Stimulated activated CD8-positive, alpha-beta memory T cell treated with anti-CD3 and anti-CD28 coated beads, Interleukin-7, amount 100 ng/mL, for 4 hours (primary cell): ENCODE measurements around the gene RUNX2.
"Not testable (repeated sequence)": the region's sequence is repeated elsewhere in the genome, so short reads cannot be mapped to it uniquely, and the experiment has no call there.

Experiments used
- DNase-seq, 2 donors: peaks; one replicate each; pipeline ENCODE4 v3.0.0-alpha.2; 2020; ENCODE audit warnings: low read depth in 2 of 2

Gene RUNX2

DNA sequence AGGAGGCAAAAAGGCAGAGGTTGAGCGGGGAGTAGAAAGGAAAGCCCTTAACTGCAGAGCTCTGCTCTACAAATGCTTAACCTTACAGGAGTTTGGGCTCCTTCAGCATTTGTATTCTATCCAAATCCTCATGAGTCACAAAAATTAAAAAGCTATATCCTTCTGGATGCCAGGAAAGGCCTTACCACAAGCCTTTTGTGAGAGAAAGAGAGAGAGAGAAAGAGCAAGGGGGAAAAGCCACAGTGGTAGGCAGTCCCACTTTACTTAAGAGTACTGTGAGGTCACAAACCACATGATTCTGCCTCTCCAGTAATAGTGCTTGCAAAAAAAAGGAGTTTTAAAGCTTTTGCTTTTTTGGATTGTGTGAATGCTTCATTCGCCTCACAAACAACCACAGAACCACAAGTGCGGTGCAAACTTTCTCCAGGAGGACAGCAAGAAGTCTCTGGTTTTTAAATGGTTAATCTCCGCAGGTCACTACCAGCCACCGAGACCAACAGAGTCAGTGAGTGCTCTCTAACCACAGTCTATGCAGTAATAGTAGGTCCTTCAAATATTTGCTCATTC is at the start of gene RUNX2:
RUNX2 (plus strand) TSS at position 375 of the 567 bp plus-strand sequence. CDS start 397 bp downstream, outside the sequence.
- no peak for DNase-seq

DNA sequence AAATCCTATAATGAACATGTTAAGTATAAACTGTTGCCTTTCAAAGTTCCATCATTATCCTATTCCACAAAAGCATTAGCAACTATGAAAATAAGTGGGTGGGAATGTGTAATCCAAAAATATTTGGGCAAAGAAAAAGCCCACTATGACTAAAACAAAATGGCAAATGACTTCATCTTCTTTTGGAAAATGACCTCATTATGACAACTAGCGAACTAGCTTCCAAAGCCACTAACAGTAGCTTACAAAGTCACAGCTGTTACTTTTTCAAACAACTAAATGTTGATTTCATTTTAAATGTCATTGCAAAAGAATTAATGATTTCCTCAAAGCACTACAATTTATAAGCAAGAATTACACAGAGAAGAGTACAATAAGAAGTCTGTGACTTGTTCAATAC is 49.8 kb upstream of the RUNX2 start:
- DNase-seq, result no peak

DNA sequence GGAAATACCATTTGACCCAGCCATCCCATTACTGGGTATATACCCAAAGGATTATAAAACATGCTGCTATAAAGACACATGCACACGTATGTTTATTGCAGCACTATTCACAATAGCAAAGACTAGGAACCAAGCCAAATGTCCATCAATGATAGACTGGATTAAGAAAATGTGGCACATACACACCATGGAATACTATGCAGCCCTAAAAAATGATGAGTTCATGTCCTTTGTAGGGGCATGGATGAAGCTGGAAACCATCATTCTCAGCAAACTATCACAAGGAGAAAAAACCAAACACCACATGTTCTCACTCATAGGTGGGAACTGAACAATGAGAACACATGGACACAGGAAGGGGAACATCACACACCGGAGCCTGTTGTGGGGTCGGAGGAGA is 41.4 kb upstream of the RUNX2 start:
- DNase-seq, result not testable (repeated sequence)

DNA sequence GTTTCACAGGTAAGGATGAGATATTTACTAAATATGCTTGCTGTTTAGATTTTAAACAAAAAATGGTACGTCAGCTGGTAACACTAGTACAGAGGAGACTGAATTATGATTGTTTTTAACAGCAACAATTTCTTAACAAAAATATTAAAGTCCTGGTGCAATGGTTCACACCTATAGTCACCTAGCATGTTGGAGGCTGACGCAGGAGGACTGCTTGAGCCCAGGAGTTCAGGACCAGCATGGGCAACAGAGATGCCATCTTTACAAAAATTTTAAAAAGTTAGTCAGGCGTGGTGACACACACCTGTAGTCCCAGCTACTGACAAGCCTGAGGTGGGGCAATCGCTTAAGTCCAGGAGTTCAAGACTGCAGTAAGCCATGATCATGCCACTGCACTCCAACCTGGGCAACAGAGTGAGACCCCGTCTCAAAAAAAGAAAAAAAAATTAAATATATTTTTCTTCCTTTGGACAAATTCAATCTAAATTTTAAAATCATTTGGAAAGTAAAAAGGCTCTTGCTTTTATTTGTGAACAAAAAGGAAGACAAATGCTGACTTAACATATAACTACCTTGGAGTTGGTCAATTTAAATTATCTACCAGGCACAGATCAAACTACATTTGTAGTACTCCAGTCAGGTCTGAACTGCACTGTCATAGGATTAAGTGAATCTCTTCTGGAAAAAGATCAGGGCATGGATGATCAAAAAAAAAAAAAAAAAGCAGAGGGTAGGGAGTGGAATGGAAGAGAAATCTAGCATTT is 38.2 kb upstream of the RUNX2 start:
- no peak for DNase-seq

DNA sequence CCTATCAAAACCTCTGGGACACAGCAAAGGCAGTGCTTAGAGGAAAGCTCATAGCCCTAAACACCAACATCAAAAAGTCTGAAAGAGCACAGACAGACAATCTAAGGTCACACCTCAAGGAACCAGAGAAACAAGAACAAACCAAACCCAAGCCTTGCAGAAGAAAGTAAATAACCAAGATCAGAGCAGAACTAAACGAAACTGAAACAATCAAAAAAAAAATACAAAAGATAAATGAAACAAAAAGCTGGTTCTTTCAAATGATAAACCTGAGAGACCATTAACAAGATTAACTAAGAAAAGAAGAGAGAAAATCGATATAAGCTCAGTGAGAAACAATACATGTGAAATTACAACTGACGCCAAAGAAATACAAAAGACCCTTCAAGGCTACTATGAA is 34.8 kb upstream of the RUNX2 start:
- no peak for DNase-seq

DNA sequence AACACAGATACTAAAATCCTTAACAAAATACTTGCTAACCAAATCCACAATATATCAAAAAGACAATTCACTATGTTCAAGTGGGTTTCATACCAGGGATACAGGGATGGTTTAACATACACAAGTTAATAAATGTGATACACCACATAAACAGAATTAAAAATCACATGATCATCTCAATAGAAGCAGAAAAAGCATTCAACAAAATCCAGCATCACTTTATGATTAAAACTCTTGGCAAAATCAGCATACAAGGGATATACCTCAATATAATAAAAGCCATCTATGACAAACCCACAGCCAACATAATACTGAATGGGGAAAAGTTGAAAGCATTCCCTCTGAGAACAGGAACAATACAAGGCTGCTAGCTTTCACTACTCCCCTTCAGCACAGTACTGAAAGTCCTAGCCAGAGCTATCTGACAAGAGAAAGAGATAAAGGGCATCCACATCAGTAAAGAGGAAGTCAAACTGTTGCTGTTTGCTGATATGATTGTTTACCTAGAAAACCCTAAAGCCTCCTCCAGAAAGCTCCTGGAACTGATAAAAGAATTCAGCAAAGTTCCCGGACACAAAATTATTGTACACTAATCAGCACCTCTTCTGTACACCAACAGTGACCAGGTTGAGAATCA is 33.9 kb upstream of the RUNX2 start:
- DNase-seq, result not testable (repeated sequence)

DNA sequence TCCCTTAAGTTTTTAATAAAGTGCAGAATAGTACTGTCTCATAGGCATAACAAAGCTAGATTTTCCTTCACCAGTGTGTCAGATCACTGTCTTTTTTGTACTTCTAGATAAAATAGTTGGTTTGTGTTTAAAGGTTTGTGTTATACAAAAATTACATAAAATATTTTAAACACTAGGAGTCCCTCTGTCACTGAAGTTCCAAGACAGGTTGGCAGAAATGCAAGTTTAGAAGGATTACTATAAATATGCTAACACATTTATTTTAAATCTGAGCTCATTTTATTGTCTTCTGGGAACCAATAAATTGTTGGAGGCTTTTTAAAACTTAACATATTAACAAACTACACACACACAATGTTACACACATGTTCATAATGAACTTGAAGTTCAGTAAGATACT is 30.8 kb upstream of the RUNX2 start:
- no peak for DNase-seq

DNA sequence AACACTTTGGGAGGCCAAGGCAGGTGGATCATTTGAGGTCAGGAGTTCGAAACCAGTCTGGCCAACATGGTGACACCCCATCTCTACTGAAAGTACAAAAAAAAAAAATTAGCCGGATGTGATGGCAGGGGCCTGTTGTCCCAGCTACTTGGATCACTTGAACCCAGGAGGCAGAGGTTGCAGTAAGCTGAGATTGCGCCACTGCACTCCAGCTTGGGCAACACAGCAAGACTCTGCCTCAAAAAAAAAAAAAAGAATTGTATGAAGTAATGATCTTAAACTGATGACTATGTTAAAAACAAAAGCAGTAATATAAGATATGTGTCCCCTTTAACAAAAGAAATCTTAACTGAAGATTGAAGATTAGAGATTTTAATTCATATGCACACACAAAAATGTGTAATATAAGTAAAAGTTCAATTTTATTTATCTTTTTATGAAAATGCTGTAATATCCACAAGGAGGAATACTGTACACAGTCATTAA is 29.0 kb upstream of the RUNX2 start:
- DNase-seq, result no peak

DNA sequence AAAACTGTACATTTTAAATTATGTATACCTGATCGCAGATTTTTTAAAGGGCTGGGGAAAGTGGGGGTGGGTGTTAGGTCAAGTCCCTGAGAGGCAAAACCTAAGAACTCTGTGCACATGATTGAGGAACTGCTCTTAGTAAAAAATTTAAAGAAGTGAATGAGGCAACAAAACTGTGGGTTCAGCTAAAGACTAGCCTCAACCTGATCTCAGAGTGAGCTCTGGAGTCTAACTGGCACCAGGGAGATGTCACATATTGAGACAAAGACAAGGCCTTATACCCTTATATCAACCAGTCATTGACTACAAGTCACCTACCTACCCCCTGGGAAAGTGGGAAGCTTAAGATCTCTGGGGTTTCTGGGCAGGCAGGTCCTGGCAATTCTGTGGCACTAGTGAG is 27.4 kb upstream of the RUNX2 start:
- no peak for DNase-seq

DNA sequence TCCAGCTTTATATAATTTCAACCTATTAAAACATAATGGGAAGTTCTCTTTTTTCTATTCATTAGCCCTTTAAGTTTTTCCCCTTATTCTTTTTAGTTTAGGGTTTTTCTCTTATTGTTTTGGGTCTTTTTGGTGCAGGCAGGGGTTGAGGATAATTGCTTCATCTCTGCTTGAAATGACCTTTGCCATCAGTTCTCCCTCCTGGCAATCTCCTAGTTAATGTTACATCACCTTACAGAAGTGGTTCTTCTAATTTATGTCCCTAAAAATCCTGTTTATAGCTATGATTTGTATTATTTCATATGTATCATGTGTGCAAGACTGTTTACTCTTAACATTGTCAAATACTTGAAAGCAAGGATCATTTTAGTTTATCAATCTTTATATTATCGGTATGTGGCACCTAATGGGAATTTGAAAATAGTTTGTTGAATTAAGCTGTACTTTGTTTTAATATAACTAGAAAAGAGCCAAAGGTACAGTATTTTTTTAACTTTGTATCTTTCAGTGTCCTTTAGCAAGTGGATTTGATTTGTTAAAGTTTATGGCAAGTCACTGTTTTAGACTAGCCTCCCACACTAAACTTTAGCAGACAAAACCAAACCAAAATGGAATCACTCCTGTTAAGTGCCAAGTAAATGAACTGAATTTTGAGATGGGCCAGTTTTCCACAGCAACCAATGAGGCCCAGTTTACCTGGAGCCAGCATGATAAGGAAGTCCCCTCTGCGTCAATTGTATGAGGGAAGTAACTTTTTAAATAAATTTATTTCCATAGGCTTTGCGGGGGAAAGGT is 26.6 kb upstream of the RUNX2 start:
- no peak for DNase-seq

DNA sequence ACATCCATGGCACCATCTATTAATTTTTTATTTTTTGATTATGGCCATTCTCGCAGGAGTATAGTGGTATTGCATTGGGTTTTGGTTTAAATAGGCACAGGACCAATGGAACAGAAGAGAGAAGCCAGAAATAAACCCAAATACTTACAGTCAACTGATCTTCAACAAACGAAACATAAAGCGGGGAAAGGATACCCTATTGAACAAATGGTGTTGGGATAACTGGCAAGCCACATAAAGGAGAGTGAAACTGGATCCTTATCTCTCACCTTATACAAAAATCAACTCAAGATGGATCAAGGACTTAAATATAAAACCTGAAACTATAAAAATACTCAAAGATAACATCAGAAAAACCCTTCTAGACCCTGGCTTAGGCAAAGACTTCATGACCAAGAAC is 25.3 kb upstream of the RUNX2 start:
- no peak for DNase-seq

DNA sequence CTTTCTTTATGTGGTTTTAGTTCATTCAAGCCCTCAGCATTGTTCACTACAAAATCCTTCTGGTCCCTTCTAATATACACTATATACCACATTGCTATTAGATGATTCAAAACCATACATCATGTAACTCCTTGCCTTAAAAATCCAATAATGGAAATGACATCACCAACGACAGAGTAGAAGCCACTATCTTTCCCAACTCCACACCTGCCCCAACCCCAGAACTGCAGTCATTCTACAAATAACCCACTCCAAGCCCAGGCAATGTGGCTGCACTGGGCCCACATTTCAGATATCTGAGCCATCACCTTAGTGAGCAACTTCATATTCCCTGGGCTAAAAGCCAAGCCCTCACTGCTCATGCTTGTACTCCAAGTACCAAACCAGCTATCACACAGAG is 22.6 kb upstream of the RUNX2 start:
- DNase-seq, result no peak

DNA sequence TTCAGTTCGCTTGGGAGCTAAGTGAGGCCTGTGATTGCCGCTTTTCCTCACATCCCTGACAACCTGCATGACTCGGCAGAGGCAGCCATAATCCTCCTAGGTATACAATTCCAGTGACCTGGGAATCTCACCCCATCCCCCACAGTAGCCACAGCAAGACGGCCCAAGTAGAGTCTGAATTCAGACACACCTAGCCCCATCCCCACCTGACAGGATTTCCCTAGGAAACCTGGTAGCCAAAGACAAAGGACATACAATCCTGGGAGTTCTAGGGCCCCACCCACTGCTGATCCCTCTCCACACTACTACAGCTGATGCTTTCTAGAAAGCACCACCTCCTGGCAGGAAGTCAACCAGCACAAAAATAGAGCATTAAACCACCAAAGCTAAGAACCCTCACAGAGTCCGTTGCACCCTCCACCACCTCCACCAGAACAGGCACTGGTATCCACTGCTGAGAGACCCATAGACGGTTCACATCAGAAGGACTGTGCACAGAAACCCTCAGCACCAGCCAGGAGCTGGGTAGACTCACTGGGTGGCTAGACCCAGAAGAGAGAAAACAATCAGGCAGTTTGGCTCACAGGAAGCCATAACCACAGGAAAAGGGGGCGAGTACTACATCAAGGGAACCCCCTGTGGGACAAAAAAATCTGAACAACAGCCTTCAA is 17.9 kb upstream of the RUNX2 start:
- no peak for DNase-seq

DNA sequence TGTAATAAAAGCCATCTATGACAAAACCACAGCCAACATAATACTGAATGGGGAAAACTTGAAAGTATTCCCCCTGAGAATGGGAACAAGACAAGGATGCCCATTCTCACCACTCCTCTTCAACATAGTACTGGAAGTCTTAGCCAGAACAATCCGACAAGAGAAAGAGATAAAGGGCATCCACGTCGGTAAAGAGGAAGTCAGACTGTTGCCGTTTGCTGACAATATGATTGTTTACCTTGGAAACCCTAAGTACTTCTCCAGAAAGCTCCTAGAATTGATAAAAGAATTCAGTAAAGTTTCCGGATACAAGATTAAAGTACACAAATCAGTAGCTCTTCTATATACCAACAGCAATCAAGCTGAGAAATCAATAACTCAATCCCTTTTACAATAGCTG is 14.0 kb upstream of the RUNX2 start:
- no peak for DNase-seq

DNA sequence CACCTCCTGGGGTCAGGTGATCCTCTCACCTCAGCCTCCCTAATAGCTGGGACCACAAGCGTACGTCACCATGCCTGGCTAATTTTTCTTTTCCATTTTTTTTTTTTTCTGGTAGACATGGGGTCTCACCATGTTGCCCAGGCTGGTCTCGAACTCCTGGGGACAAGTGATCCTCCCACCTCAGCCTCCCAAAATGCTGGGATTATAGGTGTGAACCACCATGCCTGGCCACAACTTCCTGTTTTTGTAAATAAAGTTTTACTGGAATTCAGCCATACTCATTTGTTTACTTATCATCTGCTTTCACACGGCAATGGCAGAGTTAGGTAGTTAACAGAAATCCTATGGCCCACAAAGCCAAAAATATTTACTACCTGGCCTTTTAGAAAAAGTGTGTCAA is 7.8 kb upstream of the RUNX2 start:
- DNase-seq, result no peak

DNA sequence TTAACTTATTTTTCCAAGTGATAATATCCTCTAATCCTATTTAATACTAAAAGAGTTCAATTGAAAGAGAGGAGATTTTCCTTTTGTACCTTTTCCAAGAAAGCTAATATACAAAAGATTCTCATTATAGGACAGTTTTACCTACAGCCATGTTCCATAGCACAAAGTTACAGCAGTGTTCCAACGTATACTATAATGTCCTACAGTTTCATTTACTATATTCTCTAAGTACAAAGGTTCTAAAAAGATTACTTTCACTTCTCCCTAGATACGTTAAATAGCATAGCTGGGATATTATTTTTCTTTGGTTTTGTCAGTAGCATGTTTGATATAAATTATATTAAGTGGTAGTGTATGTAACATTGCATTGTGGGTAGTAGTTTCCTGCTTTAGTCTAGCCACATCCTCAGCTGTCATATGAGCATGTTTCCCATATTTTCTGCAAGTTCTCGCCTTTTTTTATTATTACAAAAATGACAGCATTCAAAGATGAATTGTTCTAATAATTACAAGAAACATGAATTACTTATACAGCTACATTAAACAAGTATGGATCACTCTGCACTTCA is 4.4 kb upstream of the RUNX2 start:
- DNase-seq, result no peak

DNA sequence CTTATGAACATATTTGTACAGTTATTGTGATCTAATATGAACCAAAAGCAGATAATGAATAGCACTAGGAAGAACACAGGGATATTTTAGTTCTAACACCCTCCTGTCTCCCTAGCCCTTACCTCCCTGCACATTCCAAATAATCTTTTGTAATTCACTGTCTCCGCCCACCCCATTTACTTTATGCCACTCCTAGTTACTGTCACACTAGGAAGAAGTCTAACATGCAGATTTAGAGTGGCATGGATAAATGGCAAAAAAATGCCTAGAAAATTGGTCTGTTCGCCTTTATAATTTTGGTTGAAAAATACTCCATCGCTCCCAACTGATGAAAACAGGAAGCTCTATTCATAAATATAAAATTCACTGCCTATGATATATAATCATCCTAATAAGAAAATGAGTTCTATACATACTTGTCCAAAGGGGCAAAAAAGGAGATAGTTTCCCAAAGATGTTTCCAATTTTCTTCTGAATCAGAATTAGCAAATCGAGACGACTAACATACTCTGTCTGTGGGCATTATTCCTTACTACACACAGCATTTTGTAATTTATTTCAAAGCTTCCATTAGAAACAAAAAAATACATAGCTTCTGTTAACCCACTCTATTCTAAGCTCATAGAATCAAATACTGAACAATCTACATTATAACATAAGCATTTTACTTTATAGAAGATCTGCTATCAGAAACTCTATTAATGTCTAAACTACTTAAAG is 1.3 kb upstream of the RUNX2 start:
- DNase-seq, result no peak

DNA sequence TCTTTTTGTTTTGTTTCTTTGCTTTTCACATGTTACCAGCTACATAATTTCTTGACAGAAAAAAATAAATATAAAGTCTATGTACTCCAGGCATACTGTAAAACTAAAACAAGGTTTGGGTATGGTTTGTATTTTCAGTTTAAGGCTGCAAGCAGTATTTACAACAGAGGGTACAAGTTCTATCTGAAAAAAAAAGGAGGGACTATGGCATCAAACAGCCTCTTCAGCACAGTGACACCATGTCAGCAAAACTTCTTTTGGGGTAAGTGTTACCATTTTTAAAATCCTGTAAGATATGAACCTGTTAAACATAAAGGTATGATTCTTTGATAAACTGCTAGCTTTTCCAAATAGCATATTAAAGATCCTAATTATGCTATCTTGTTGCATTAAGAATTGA is 393 bp downstream of the RUNX2 start:
- no peak for DNase-seq

DNA sequence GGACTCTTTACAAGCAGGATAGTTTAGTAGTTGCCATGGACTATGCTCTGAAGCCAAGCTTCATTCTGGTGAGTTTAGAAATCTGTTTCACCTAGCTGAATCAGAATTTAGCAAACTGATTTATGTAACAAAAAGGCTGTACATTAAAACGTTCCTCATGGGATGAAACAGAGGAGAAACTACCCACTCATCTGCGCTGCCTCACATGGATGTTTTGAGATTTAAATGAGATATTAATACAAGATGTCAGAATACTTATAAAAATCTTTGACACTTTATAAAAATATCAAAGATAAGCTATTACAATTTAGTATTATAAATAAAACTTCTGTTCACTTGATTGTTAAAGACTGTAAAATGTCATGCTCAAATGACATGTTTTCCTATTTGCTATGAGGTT is 16.8 kb downstream of the RUNX2 start:
- no peak for DNase-seq

DNA sequence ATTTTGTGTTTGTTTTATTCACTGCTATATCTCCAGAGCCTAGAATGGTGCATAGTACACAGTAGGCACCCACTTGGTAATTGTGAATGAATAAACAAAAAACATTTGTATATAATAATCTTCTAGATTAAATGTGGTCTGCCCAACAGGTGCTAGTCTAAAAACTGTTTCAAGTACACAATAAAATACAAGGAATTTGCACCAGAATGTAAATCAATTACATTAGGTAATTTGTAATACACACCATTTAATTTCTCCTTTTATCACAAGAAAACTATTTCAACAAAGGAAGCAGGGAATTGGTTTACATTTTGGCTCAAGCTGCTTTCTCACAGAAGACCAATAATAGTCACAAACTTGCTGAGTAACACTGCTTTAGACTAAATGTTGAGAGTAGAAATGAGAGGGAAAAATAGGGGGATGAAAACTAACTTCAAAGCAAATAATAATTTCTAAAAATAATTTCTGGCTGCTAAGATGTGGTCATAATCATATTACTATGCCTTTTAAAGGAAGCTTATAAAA is 22.1 kb downstream of the RUNX2 start:
- no peak for DNase-seq

DNA sequence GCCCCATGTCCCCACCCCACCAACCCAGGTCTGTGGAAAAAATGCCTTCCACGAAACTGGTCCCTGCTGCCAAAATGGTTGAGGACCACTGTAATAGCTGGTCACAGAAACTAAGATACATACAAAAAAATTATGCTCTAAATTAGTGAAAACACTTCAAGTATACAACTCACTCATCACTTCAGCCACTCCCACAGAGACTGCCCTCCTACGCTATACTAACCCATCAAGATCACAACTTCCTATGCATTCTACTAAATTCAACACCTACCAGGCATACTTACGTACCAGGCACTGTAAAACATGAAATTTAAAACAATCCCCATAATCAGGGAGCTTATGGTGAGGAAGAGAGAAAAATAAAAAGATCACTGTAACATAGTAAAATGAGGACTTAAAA is 22.9 kb downstream of the RUNX2 start:
- no peak for DNase-seq
